8988T (cell line): Measurements from ENCODE around the gene BPI.
"Not testable (repeated sequence)": the region's sequence is repeated elsewhere in the genome, so short reads cannot be mapped to it uniquely, and the experiment has no call there.

ENCODE experiments used
- DNase-seq: peaks from one replicate; pipeline ENCODE4 v3.0.0; 2011

Gene BPI

DNA sequence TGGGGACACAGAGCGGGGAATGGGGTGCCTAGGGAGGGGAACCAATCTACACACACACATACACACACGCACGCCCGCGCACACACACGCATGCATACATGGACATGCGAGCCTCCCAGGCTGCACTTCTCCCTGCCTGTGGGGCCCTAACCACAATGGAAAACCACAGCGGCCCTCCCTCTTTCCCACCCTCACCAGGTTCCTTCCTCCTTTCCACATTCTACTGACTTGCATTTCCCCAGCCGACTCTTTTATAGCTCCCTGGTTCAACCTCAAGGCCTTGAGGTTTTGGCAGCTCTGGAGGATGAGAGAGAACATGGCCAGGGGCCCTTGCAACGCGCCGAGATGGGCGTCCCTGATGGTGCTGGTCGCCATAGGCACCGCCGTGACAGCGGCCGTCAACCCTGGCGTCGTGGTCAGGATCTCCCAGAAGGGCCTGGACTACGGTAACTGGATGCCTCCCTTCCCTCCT lies at the start of gene BPI:
TSS of gene BPI (plus strand) at position 249 of the 472 bp plus-strand sequence. CDS start at position 317, 68 bp downstream.
- DNase-seq, result no peak

GRCh38 chr20:38254621-38255020 lies 49.3 kb upstream of the BPI start:
- not testable (repeated sequence) for DNase-seq

- no peak for DNase-seq
These were observed 48.6 kb upstream of the BPI start for GRCh38 chr20:38255393-38255792.

- DNase-seq, result no peak
These were observed 47.9 kb upstream of the BPI start for GRCh38 chr20:38256021-38256420.

DNA sequence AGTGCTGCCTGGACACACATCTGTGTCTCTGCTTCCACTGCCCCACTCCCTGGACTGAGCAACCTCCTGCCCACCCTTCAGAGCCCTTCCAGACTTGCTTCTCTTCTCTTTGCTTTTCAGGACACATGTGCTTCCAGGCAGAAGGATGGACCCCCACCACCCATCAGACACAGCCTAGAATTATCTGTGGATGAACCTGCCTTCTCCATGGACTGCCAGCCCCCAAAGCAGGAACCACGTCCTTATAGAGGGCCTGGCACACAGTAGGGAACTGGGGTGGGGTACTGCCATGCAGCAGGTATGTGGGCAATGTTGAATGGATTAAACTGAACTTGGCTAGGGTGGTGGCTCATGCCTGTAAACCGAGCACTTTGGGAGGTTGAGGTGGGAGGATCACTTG lies 47.0 kb upstream of the BPI start:
- no peak for DNase-seq

GRCh38 chr20:38258545-38259215 lies 45.3 kb upstream of the BPI start:
- DNase-seq, result no peak

DNA sequence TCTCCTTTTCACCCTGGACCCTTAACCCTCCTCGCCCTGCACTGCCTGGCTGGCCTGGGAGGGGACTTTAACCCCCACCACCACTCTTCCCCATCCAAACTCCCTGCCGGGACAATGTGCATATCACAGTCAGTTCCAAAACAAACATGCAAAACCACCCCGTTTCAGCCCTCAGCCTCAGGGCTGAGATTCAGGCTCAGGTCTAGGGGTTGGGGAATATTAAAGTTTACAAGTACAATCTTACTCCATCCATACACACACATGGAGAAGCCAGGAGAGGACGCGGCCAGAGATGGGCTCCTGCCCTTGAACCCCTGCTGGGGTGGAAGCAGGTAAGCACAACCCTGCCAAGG lies 44.0 kb upstream of the BPI start:
- DNase-seq, result no peak

DNA sequence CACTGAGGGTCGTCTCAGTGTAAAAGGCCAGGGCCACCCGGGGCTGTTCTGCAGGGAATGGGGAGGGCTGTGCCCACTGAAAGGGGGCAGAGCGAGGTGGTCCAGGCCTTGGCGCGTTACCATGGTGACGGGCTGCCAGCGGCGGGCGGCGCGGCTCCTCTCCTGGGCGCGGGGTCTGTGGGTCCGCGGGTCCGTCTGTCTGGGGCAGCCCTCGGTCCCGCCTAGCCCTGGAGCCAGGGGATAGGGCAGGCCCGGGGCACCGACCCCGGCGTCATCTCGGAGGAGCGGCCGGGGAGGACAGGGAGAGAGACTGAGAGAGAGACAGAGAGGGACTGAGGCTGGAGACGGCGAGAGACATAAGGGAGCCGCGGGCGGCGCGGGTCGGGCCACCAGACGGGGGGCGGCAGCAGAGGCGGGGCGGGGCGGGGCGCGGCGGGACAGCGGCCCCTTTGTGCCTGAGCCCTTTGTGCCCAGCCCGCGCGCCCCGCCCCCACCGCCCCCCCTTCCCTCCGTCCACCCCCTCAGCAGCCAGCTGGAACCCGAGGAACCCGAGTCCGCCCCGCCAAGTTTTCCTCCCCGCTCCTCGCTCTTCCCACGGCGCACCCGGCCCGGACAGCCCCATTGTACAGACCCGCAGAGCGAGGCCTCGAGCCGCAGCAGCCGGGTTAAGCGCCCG lies 43.4 kb upstream of the BPI start, which contains the start of gene KIAA1755:
TSS of gene KIAA1755 (minus strand) at position 358 of the 676 bp plus-strand sequence. CDS start at position 123, 235 bp downstream.
- no peak for DNase-seq

GRCh38 chr20:38261054-38261390 lies 42.9 kb upstream of the BPI start:
- DNase-seq, result no peak

GRCh38 chr20:38262931-38263330 lies 41.0 kb upstream of the BPI start:
- no peak for DNase-seq

DNA sequence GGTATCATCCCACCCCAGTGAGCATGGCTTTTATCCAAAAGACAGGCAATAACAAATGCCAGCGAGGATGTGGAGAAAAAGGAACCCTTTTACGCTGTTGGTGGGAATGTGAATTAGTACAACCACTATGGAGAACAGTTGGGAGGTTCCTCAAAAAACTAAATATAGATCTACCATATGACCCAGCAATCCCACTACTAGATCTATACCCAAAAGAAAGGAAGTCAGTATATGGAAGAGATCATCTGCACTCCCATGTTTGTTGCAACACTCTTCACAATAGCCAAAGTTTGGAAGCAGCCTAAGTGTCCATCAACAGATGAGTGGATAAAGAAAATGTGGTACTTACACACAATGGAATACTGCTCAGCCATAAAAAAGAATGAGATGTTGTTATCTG lies 37.5 kb upstream of the BPI start:
- no peak for DNase-seq

DNA sequence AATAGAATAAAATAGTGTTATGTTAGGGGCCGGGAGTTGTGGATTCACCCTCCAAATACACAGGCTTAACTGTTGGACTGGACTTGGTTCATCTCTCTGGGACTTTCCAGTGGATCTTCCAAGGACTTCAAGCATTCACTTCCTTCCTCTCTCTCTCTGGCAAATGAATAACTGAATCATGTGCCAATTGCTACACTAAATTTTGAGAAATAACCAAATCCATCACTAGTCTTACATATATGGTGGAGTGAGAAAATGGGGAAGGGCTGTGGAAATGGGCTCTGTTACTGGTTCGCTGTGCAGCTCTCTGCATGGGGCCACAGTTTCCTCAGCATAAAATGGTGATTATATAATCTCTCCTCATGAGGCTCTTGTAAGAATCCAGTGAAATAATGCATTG lies 36.7 kb upstream of the BPI start:
- DNase-seq, result no peak

DNA sequence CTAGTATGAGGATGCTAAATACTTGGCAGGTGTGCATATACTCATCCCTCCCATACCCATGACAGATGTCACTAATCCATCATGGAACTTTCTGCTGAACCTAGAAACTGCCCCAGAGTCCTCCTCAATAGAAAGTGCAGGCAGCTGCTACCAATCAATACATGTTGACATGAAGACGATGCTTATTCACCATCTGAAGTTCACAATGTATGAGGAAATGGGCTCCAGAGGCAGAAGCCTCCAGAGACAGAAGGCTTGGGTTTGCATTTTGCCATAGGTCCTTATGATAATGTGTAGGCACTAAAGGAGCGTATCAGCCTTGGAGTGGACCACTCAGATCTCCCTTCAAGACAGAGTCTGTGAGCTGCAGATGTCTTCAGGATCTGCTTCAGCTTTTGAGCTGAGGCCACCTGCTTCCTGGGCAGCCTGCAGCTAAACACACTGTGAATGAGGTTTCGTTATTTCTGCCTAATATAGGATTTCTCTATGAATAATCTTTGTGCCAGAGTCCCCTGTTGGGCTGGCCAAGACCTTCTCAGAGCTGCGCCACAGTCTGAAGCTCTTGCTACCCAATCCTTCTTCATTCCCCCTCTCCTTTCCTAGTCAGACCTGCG lies 35.9 kb upstream of the BPI start:
- DNase-seq, result no peak

DNA sequence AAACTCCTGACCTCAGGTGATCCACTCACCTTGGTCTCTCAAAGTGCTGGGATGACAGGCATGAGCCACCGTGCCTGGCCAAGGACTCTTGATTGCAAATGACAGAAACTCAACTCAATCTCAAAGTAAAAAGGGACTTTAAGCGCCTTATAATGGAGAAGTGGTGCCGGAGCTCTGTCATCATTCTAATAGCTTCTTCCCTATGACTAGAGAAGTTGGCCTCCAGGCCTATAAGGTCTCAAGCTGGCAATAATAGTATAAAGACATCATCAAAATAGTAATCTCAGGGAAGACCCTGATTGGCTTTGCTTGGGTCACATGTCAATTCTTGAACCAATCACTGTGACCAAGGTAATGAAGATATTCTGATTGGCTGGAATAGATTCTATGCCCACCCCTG lies 34.9 kb upstream of the BPI start:
- no peak for DNase-seq

DNA sequence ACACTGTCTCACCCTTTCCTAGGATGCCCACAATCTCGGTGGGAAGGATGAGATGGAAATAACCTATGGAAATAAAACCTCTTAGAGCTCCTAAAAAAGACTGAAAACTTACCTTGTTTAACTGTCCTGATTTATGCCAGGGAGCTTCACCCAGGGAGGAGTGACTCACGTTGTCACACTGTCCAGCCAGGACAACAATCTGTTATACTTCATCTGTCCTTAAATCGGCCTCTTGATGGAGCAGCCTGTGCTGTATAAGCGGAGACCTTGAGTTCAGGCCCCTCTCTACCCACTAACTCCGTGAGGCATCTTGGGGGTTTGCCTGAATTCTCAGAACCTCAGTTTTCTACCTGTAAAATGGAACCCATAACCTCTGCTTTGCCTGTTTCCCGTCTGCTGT lies 34.2 kb upstream of the BPI start:
- DNase-seq, result no peak

- DNase-seq, result peak; percentile 27
These were observed 32.9 kb upstream of the BPI start for GRCh38 chr20:38270869-38271605.

DNA sequence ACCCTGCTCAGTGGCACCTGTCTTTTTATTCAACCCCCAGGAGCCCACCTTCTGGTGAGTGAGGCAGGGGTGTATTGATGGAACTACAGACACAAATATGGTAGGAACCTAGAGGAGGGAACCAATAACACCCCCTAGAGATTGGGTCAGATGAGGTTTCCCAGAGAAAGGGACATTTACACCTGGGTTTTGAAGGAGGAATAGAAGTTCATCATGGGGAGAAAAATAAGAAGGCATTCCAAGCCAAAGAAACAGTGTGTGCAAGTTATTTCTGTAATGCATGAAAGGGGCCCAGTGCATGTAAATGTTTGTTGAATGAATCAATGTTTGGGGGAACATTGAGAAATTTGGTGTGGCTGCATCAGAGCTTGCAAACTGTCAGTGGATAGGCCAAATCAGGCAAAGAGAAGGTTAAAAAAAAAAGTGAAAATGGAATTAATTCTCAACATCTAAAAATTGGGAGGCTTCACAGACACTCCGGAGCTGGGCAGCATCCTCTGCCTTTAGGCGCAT lies 32.3 kb upstream of the BPI start:
- no peak for DNase-seq

GRCh38 chr20:38272398-38272797 lies 31.6 kb upstream of the BPI start:
- no peak for DNase-seq

DNA sequence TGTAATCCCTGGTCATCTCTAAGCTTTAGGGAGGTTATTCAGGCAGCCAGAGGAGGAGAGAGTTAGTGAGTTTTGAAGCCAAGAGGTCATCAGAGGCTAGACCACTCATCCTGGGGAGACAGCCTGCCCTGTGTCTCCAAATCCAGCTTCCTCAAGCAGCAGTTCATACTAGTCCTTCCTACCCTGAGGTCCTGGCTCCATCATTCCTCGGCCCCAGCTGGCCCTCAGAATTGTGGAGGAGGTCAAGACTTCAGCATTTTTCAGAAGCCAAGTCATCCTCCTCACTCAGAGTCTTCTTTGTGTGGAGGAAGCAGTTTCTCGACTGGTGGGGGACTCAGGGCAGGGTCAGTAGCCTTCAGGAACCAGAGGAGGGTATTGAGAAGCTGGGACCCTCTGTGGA lies 31.0 kb upstream of the BPI start:
- DNase-seq, result no peak

GRCh38 chr20:38275815-38276550 lies 28.0 kb upstream of the BPI start:
- DNase-seq, result no peak

DNA sequence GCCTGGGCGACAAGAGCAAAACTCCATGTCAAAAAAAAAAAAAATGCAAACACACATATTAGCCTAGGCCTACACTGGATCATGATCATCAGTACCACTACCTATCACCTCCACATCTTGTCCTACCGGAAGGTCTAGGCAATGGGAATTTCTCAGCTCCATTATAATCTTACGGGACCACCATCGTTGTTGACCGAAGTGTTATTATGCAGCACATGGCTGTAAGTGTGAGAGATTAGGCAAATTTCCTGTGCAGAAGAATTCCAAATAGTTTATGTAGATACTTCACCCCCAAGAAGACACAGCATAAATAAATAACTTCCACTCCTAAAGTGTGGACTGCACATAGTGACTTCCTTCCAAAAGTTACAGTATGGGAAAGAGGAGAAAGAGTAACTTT lies 26.7 kb upstream of the BPI start:
- no peak for DNase-seq

DNA sequence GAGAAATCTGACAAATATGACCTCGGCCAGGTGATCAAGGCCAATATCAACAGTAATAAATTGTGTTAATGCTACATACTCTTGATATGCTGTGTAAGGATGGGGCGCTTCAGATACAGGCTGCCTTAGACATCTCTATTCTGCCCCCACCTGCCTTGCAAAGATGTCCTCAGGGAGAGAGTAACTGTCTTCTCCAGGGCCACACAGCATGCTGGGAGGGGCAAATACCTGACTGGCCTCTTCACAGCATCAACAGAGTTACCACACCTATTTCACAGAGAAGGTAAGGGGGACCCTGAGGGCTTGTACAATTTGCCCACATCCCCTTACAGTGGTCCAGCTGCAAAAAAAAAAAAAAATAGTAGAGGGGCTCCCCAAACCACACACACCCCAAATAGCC lies 26.3 kb upstream of the BPI start:
- no peak for DNase-seq

DNA sequence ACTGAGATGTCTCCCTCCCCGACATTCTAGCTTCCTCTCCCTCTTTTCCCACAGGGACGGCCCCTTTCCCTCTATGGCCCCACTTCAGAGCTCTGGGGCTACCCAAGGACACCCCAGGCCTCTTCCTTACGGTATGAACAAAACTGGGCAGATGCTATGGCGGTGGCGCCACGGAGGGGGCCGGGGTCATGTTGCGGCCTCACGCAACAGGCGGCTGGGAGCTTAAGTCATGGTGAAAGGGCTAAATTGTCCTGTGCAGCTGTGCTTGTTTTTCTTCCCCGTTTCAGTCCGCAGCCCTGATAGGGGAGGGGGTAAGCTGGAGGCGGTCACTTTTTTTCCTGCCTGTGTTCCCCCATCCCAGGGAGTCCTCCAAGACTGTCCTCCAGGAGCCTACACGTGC lies 25.8 kb upstream of the BPI start:
- no peak for DNase-seq
